HL-60/S4 (cell line): ENCODE measurements around the gene NFRKB.
"Not testable (repeated sequence)": the region's sequence is repeated elsewhere in the genome, so short reads cannot be mapped to it uniquely, and the experiment has no call there.

Experiments used
- in situ Hi-C: fragments of 300-500 bp; cut with MboI; formaldehyde crosslinking; loops from 2 replicates; pipeline ENCODE4 v1.14.3; 2022; ENCODE audit warnings: low sequenced_read_pairs

The NFRKB gene

DNA sequence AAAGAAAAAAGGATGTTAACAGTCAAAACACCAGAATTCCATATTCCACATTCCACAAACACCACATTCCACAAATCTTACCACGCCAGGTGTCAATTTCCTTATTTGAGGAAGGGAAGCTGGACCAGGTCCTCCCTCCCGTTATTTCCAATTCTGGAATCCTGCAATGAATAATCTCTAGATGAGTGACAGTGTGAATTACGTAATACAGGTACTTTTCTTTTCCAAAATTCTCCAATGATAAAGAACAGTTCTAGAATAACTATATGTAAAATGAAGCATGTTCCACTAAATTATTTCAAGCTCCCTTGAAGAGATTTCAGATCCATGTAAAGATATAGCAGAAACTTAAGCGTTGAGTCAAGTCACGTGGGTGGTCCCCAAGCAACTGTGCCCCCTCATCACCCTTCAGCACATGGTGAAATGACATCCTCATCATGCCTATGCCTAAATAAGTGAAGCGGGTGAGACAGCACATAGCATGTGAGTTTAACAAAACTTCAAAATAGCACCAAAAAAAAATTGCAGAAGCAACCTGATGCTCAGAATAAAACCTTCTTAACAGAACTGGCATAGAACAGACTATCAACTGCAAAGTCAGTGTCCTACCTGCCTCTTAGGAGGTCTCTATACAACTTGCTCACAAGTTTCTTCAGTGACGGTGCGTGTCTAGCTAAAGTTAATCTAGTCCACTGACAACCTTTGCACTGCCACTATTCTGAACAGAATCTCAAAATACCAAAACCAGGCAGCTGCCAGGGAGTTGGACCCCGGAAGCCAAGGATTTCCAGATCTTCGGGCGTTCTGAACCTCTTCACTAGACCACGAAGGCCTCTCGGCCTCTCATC lies 876 bp downstream of the NFRKB start:
- in situ Hi-C loops = no loop called here

DNA sequence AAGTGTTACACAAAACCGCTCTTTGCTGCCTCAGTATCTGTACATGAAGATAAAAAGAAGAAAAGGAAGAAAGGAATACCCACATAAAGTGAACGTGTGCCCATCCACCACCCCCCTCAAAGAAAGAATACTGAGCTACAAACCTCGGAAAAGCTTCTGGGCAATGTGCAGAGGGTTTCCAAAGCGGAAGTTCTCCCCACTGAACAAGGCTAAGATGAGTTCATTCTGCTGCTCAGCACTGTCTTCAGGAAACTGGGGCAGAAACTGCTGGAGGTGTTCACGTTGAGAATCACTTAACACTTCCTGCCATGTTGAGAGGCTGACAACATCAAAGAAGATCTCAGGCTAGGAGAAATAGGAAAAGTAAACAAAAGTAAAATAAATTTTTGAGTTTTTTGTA lies 6.9 kb downstream of the NFRKB start:
- in situ Hi-C loops = no loop called here

DNA sequence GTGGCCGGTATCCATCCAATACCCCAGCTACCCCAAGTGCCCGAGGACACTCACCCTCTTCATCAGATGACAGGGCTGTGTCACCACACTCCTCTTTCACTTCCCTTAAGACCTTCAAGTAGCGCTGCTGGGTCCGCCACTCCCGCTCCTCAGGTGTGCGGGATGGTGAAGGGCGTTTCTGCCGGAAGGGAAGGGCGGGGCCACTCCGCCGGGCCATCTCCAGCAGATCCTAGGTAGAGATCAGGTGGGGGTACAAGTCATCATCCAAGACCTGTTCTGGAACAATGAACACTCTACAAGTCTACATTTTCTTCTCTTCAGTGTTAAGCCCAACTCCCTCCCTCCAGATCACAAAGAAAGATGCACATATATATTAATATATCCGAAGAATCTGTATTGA lies 10.0 kb downstream of the NFRKB start:
- in situ Hi-C loops = no loop called here

GRCh38 chr11:129884581-129884980 lies 10.8 kb downstream of the NFRKB start:
- in situ Hi-C loops = no loop called here

DNA sequence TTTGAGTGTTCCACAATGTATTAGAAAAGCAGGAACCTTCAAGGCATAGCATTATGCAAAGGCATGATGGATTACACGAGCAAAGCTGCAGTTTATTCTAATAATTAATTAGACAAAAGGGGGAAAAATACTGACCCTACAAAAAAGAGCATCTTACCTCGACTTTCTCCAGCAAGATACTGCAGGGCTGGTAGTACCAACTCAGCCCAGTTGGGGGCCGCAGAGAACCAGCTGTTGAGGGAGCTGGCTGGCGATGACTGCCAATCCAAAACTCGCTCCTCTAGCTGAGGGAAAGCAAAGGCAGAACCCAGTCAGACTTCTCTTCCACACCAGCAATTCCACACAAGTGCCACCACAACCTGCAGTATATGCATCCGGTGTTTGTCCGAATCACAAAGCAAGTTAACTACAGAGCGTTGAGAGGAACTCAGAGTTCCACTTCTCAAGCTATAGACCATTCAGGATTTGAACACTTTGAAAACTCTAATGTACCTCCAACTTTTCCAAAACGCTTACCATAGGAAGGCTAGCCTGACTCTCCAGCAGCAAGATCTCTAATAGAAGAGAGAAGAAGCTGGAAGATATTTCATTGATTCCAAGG lies 13.7 kb downstream of the NFRKB start:
- in situ Hi-C loops = no loop called here

GRCh38 chr11:129880311-129880710 lies 15.1 kb downstream of the NFRKB start:
- in situ Hi-C loops = no loop called here

GRCh38 chr11:129871914-129872313 lies 23.5 kb downstream of the NFRKB start:
- in situ Hi-C loops = no loop called here

DNA sequence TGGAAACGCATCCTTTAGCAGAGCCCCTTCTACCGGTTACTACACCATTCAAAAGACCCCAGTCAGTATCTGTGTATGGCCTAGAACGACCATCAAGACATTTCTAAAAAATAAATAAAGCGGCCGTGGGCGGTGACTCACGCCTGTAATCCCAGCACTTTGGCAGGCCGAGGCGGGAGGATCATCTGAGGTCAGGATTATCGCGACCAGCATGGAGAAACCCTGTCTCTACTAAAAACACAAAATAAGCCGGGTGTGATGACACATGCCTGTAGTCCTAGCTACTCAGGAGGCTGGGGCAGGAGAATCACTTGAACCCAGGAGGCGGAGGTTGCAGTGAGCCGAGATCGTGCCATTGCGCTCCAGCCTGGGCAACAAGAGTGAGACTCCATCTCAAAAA lies 26.8 kb downstream of the NFRKB start:
- in situ Hi-C loops = not testable (repeated sequence)

DNA sequence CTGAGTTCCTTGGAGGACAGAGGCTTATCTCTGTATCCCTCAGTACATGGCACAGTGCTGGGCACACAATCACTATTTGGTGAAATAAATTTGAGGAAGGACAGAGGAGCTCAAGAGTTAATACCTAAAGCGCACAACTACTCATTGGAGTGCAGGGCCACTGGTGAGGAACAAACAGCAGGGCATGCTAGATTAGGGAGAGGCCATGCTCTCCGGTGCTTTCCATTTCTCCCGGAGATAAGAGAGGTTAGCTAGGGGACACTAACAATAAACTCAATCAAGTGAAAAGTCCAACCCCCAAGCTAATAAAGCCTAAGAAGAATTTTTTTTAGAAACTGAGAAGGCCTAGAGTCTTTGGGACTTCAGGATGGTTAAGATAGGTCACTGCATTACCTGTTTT lies 29.1 kb downstream of the NFRKB start:
- in situ Hi-C loops = no loop called here

DNA sequence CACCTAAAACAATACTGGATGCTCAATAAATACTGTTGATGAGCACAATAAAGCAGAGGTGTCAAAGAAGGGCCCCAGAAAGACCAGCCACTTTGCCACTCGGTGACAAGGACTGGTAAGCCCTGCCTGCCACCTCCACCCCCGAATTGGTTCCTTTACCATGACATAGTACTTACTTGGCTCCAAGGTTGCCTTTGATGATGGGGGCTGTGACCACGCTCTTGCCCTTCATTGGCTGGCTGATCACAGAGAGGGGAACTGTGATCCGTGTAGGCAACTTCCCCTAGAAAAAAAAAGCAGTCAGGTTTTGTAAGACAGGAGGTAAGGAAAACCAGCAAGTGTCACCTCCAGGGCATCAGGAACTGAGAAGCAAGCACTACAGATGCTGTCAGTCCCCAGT lies 29.7 kb downstream of the NFRKB start:
- in situ Hi-C loops = no loop called here

DNA sequence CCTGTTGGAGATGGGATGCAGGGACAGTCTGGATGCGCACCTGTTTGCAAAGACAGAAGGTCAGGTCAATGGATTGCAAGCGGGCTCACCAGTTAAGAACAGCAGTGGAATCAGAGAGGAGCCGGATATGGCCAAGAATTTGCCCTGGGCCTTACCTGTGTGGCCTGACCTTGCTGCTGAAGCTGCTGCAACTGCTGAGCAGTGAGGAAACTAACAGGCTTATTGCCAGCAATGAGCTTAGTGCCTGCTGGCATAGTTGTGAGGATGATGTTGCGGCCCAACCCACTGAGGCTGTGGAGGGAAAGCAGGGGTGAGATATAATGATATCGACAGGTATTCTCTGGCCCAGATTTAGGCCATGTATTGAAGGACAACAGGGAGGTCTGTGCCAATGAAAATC lies 30.6 kb downstream of the NFRKB start:
- in situ Hi-C loops = no loop called here

- in situ Hi-C loops = no loop called here
Observed at GRCh38 chr11:129861702-129862522, 33.5 kb downstream of the NFRKB start.

- in situ Hi-C loops = no loop called here
Observed at GRCh38 chr11:129856036-129856435, 39.3 kb downstream of the NFRKB start.

DNA sequence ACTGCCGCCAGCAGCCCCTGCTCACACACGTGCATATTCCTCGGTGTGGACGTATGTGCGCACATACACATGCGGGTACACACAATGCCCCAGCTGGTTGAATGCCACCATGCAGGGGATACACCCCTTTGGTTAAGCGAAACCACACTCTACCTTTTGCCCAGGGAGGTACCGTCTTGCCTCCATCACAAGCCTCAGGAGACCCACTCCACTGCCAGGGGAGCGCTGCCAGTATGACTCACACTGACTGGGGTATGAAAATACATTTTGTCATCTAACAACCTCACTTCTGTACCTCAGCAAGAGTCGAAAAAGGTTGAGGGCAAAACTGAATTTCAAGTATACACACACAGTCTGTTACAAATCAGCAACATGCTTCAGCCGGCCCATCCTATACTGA lies 40.3 kb downstream of the NFRKB start:
- in situ Hi-C loops = no loop called here

DNA sequence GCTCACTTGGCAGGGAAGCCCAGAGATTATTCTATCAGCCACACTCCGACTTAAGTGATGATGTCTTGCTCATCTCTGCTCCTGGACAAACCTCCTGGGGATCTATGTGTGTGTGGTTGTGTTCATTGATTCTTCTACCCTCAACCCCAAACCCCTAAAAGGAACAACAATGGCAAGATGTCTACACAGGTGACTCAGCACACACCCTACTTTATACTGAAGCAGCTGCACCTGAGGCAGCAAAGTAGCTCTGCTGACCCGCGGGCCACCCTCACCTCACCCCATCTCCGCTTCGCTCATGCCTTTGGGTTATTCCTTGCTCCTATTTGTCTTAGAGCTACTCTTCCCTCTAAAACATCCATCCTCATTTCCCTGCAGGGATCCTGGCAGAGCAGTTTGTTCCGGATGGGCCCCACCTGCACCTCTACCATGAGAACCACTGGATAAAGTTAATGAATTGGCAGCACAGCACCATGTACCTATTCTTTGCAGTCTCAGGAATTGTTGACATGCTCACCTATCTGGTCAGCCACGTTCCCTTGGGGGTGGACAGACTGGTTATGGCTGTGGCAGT lies 41.1 kb downstream of the NFRKB start:
- in situ Hi-C loops = no loop called here

- in situ Hi-C loops = no loop called here
Observed at GRCh38 chr11:129853518-129854231, 41.7 kb downstream of the NFRKB start.

GRCh38 chr11:129852125-129852740 lies 43.1 kb downstream of the NFRKB start:
- in situ Hi-C loops = no loop called here

DNA sequence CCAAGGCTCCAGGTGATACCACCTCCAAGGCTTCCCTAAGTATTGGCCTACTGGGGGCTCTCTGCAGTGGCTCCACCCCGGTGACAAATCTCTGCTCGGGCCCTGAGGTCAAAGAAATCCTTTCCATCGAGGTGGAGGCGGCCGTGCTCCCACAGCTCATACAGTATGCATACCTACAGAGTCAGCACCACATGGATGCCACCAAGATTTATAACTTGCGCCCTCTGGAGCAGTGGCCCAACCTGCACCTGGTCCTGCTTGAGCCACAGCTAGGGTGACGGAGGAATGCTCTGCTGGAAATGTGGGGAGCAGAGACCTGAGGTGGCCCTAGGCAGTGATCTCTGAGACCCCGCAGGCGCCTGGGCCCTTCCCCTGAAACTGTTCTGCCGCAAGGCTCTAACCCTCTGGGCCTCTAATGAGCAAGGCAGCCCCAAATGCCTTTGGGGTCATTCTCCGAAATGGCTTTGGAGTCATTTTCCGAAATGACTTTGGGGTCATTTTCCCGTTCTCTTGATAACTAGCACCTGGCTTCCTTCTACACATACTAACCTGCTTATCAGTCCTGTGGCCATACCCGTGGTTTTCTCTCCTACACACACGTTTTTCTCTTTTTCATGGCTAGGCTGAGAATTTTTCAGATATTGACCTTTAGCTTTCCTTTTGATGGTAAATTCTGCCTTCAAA lies 45.8 kb downstream of the NFRKB start:
- in situ Hi-C loops = no loop called here

DNA sequence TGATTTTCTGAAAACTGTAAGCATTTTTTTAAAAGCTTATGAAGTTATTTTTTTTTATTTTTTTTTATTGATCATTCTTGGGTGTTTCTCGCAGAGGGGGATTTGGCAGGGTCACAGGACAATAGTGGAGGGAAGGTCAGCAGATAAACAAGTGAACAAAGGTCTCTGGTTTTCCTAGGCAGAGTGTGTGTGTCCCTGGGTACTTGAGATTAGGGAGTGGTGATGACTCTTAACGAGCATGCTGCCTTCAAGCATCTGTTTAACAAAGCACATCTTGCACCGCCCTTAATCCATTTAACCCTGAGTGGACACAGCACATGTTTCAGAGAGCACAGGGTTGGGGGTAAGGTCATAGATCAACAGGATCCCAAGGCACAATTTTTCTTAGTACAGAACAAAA lies 48.0 kb downstream of the NFRKB start:
- in situ Hi-C loops = not testable (repeated sequence)
